Suprapubic skin (tissue), 4 donors: ENCODE data around the gene TRIM44.

Source experiments
- CTCF ChIP-seq, 2 donors: fragments of 200-600 bp in 1 of 2; fragments of 450-650 bp in 1 of 2; sonication (generic) in 1 of 2; IDR thresholded peaks; one replicate each; pipeline ENCODE4 v1.5.1; 2016 to 2019; ENCODE audit warnings: antibody characterized with exemption in 2 of 2, mild to moderate bottlenecking in 1 of 2, moderate library complexity in 1 of 2
- EP300 ChIP-seq: sonication (generic); formaldehyde crosslinking; IDR thresholded peaks from one replicate; pipeline ENCODE4 v1.6.1; 2017; ENCODE audit warnings: antibody characterized with exemption
- POLR2A ChIP-seq, 2 donors: fragments of 450-650 bp; IDR thresholded peaks; one replicate each; pipeline ENCODE4 v1.6.1; 2017; ENCODE audit warnings: antibody characterized with exemption in 2 of 2, mild to moderate bottlenecking in 2 of 2, moderate library complexity in 2 of 2
- POLR2AphosphoS5 ChIP-seq, 3 donors: sonication (generic); formaldehyde crosslinking; IDR thresholded peaks; one replicate each; pipeline ENCODE4 v1.6.1; 2017; ENCODE audit warnings: antibody characterized with exemption in 3 of 3

- TF ChIP-seq CTCF (IDR thresholded peaks at IDR 0.05) (no peak), POLR2A (IDR thresholded peaks at IDR 0.05) (no peak), POLR2AphosphoS5 (IDR thresholded peaks at IDR 0.05) (no peak), EP300 (no peak)
Measured at GRCh38 chr11:35736952-35737351, 74.4 kb downstream of the TRIM44 start.
